Activated CD8-positive, alpha-beta T cell treated with anti-CD3 and anti-CD28 coated beads, Interleukin-2, amount 10 ng/mL, durations not matched to agents 7 days and 5 days (primary cell): Measurements from ENCODE around the gene MIF. TPM values are rescaled to one million over a fixed set of nuclear protein-coding genes. Genes with fewer than 3 reads are reported as not detected.
"Not testable (repeated sequence)": the region's sequence is repeated elsewhere in the genome, so short reads cannot be mapped to it uniquely, and the experiment has no call there.

Experiments used
- ATAC-seq: fragments of 150-1000 bp; cut with Tn5 transposase; one replicate; pipeline ENCODE4 v1.10.0; 2021; ENCODE audit warnings: moderate library complexity
- CTCF ChIA-PET: fragments of 350-600 bp; sonication (Branson Sonifier 250); formaldehyde crosslinking; loops from one replicate; lab custom pipeline; 2021; ENCODE audit warnings: antibody characterized with exemption; lab: Charles Lee
- POLR2A ChIA-PET: fragments of 350-600 bp; sonication (Branson Sonifier 250); formaldehyde crosslinking; loops from one replicate; lab custom pipeline; 2021; ENCODE audit warnings: antibody characterized with exemption; lab: Charles Lee
- DNase-seq: peaks from one replicate; pipeline ENCODE4 v3.0.0-alpha.2; 2020
- H3K27ac Mint-ChIP-seq: one replicate; pipeline ENCODE4 v1.8.0; 2021; ENCODE audit warnings: mild to moderate bottlenecking, mixed read lengths
- H3K27me3 Mint-ChIP-seq: one replicate; pipeline ENCODE4 v1.8.0; 2021; ENCODE audit warnings: low read depth, mixed read lengths
- H3K36me3 Mint-ChIP-seq: one replicate; pipeline ENCODE4 v1.8.0; 2021; ENCODE audit warnings: low read depth, mixed read lengths
- H3K4me1 Mint-ChIP-seq: one replicate; pipeline ENCODE4 v1.8.0; 2021; ENCODE audit warnings: low read depth, mixed read lengths
- H3K4me3 Mint-ChIP-seq: one replicate; pipeline ENCODE4 v1.8.0; 2021; ENCODE audit warnings: mild to moderate bottlenecking, mixed read lengths
- H3K9me3 Mint-ChIP-seq: one replicate; pipeline ENCODE4 v1.8.0; 2022; ENCODE audit warnings: mixed read lengths; ENCODE audit not compliant: insufficient read depth
- total RNA-seq, 2 experiments: library from RNA; stranded (reverse); gene quantifications; one replicate each; pipeline ENCODE4 v1.2.3, GENCODE V29; 2021

MIF gene
- total RNA-seq, 2 experiments from 2014 or later = 1,002 to 1,009 TPM

DNA sequence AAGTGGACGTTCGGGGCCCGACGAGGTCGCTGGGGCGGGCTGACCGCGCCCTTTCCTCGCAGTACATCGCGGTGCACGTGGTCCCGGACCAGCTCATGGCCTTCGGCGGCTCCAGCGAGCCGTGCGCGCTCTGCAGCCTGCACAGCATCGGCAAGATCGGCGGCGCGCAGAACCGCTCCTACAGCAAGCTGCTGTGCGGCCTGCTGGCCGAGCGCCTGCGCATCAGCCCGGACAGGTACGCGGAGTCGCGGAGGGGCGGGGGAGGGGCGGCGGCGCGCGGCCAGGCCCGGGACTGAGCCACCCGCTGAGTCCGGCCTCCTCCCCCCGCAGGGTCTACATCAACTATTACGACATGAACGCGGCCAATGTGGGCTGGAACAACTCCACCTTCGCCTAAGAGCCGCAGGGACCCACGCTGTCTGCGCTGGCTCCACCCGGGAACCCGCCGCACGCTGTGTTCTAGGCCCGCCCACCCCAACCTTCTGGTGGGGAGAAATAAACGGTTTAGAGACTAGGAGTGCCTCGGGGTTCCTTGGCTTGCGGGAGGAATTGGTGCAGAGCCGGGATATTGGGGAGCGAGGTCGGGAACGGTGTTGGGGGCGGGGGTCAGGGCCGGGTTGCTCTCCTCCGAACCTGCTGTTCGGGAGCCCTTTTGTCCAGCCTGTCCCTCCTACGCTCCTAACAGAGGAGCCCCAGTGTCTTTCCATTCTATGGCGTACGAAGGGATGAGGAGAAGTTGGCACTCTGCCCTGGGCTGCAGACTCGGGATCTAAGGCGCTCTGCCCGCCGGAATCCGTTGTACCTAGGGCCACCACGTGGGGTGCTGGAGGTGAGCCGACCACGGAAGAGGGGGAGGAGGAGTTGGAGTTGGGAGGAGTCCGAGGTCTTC is 771 bp downstream of the MIF start:
- no peaks in the 10 kb centered on the region for H3K9me3 Mint-ChIP-seq
- peaks cover 51% of the 10 kb centered on the region for H3K36me3 Mint-ChIP-seq
- ChIA-PET POLR2A (interaction anchor here (0.6 to 2.0 kb wide), 14 partner anchors 8 to 533 kb away, joined by 3 to 39 read pairs (median 4); partner anchors contain the start of genes ADORA2A, CABIN1 and SLC2A11), CTCF (interaction anchor here (0.7 to 3.2 kb wide), 29 partner anchors 9 to 327 kb away, joined by 3 to 54 read pairs (median 5); partner anchors contain the start of genes IGLL1 and SLC2A11)
- DNase-seq (peak; percentile 83), ATAC-seq (peak; percentile 41)
- peaks cover 46% of the 10 kb centered on the region for H3K4me1 Mint-ChIP-seq
- H3K4me3 Mint-ChIP-seq = peak overlapping the region; percentile 97
- H3K27ac Mint-ChIP-seq = peak overlapping the region; percentile 99
- no peaks in the 10 kb centered on the region for H3K27me3 Mint-ChIP-seq

DNA sequence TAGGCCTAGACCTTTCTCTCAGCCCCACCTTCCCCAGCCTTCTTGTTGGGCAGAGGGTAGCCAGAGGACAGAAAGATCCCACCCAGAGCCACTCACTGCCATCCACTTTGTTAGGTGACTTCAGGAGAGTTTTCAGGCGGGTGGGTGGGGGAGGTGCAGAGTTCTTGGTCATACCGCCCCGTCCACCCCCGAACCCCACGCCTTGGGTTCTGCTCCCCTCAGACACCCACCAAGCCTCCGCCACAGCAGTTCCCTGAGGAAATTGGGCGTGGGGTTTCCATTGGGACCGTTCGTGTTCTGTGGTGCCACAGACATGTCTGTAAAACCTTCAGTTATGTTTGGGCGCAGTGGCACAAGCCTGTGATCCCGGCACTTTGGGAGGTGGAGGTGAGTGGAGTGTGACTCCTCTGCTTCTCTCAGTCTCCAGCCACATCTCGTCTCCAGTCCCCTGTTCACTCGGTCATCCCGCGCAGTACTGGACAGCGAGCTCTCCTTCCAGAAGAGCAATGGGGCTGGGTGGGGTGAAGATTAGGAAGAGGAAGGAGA is 1.5 kb downstream of the MIF start:
- H3K27ac Mint-ChIP-seq = peak overlapping the region; percentile 99
- DNase-seq (no peak), ATAC-seq (no peak)
- H3K27me3 Mint-ChIP-seq = no peaks in the 10 kb centered on the region
- no peaks in the 10 kb centered on the region for H3K9me3 Mint-ChIP-seq
- H3K36me3 Mint-ChIP-seq = peaks cover 58% of the 10 kb centered on the region
- CTCF ChIA-PET = no interaction called here
- POLR2A ChIA-PET = interaction anchor here (1.6 kb wide), 1 partner anchor 18 kb away, joined by 8 read pairs; no protein-coding TSS in a partner anchor
- H3K4me1 Mint-ChIP-seq = peaks cover 46% of the 10 kb centered on the region
- peak overlapping the region; percentile 97 for H3K4me3 Mint-ChIP-seq

DNA sequence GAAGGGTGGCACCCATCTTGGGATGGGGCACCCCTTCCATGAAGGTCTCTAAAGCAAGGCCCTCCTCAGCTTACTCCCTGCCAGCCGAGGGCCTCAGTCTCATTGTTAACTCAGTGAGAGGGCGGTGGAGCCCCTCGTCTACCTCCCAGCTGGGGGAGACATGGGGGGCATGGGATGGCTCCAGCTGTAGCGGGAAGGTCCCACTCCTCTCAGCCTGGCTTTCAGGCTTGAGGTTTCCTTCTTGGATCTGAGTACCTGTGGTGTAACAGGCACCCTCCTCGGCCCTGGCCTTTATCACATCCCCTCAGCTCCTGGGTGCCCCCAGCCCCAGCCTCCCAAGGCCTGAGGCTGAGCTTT is 2.0 kb downstream of the MIF start:
- no peak for ATAC-seq
- Mint-ChIP-seq H3K27me3 (no peaks in the 10 kb centered on the region), H3K4me3 (peak overlapping the region; percentile 97), H3K27ac (no peak overlapping the region), H3K36me3 (peaks cover 59% of the 10 kb centered on the region), H3K9me3 (no peaks in the 10 kb centered on the region), H3K4me1 (peaks cover 46% of the 10 kb centered on the region)
- POLR2A ChIA-PET = interaction anchor here (1.6 kb wide), 1 partner anchor 17 kb away, joined by 8 read pairs; no protein-coding TSS in a partner anchor
- no peak for DNase-seq
- CTCF ChIA-PET = no interaction called here

- no peak for ATAC-seq
- peaks cover 46% of the 10 kb centered on the region for H3K4me1 Mint-ChIP-seq
- ChIA-PET POLR2A (interaction anchor here (1.6 kb wide), 1 partner anchor 17 kb away, joined by 8 read pairs; no protein-coding TSS in a partner anchor), CTCF (interaction anchor here (0.8 kb wide), 1 partner anchor 10 kb away, joined by 3 read pairs; no protein-coding TSS in a partner anchor)
- H3K4me3 Mint-ChIP-seq = peak overlapping the region; percentile 34
- no peak overlapping the region for H3K27ac Mint-ChIP-seq
- peaks cover 57% of the 10 kb centered on the region for H3K36me3 Mint-ChIP-seq
- no peaks in the 10 kb centered on the region for H3K27me3 Mint-ChIP-seq
- no peak for DNase-seq
- H3K9me3 Mint-ChIP-seq = no peaks in the 10 kb centered on the region
These were observed 2.5 kb downstream of the MIF start for GRCh38 chr22:23896523-23897186.

DNA sequence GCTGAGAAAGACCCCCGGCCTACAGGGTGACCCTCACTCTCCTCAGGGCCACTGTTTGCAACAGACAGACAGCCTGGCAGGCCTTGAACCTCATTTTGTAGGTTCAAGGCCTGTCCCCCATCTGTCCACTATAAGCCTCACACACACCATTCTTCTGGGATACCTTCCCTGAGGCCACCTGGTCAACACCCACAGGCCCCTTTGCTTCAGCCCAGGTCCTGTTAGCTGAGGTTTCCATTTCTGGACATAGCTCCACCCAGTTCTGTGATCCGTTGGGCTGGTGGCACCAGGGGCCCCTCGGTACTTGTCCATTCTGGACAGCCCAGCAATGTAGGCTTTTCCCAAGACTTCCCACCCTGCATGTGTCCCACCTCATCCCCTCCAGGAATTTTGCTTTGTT is 3.1 kb downstream of the MIF start:
- POLR2A ChIA-PET = no interaction called here
- peak overlapping the region; percentile 34 for H3K4me3 Mint-ChIP-seq
- CTCF ChIA-PET = interaction anchor here (0.8 kb wide), 1 partner anchor 11 kb away, joined by 3 read pairs; no protein-coding TSS in a partner anchor
- H3K4me1 Mint-ChIP-seq = peaks cover 44% of the 10 kb centered on the region
- DNase-seq (no peak), ATAC-seq (no peak)
- H3K36me3 Mint-ChIP-seq = peaks cover 57% of the 10 kb centered on the region
- H3K27ac Mint-ChIP-seq = peak overlapping the region; percentile 36
- H3K9me3 Mint-ChIP-seq = no peaks in the 10 kb centered on the region
- H3K27me3 Mint-ChIP-seq = no peaks in the 10 kb centered on the region

DNA sequence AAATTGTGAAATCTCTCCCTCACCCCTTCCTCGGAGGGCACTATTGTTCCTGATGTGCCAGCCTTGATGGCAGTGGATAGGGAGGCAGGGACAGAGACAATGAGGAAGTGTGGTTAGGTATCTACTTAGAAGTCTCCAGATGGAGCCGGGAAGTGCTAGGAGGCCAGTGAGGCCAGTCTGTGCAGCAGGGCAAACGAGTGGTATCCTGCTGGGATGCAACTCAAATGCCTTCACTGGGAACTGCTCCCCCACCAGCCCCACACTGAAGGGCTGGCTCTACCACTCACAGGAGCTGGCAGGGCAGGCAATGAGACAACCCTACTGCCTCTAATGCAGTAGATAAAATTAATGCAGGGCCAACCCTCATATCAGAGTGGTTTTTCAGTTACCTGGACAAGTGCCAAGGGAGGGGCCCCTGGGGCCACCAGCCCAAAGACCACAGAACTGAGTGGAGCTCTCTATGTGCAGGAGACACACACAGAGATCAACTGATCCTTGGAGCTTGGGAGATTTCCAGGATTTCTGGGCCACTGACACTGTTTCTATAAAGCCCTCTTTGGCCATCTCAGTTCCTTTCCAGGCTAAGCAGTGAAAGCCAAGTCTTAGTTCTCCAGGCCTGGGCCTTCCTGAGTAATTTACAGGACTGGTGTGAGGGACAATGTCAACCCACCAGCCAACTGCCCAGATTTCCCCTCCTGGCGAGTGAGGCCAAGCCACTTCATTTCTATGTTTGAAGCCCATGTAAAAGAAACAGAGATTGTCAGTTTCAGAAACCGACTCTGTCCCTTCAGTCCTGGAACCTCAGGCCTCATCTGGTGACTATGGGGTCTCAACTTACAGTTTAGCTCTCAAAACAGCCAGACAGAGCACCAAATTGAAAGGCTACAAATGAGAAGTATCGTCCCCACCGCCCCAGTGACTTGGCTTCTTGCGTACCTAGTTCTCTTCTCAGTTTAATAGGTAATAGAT is 4.1 kb downstream of the MIF start:
- DNase-seq (no peak), ATAC-seq (no peak)
- H3K4me1 Mint-ChIP-seq = peaks cover 37% of the 10 kb centered on the region
- H3K4me3 Mint-ChIP-seq = no peak overlapping the region
- H3K36me3 Mint-ChIP-seq = peaks cover 56% of the 10 kb centered on the region
- POLR2A ChIA-PET = interaction anchor here (0.5 kb wide), 1 partner anchor 11 kb away, joined by 4 read pairs; no protein-coding TSS in a partner anchor
- CTCF ChIA-PET = no interaction called here
- H3K27me3 Mint-ChIP-seq = no peaks in the 10 kb centered on the region
- no peaks in the 10 kb centered on the region for H3K9me3 Mint-ChIP-seq
- H3K27ac Mint-ChIP-seq = peak overlapping the region; percentile 67

DNA sequence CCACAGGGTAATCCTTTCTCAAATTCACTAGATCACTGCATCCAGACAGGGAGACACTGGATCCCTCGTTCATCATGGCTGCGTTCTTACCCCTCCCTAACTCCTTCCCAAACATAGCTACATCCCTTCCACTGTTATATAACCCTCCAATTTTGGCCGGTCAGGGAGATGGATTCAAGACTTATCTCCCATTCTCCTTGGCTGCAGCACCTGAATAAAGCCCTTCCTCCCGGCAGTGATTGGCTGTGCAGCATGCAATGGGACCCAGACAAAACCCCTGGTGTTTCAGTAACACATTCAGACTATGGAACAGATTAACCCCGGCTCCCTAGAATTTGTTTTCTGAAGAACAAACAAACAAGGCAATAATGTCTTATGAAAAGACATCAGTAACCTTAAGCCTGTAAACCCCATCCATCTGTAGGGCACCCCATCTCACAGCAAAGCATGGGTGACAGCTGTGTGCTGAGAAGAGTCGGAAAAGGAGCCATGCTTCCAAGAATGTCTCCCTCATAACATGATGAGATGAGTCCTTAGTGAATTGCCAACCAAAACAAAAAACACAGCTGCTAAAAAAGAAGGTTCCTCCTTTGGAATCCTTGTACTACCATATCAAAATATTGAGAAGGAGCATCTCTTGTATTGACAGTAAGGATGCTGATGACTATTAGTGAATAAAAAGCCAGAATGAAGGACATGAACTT is 5.0 kb downstream of the MIF start:
- Mint-ChIP-seq H3K4me3 (no peak overlapping the region), H3K36me3 (peaks cover 56% of the 10 kb centered on the region), H3K9me3 (no peaks in the 10 kb centered on the region), H3K27ac (peak overlapping the region; percentile 1), H3K27me3 (no peaks in the 10 kb centered on the region), H3K4me1 (peaks cover 30% of the 10 kb centered on the region)
- POLR2A ChIA-PET = no interaction called here
- ATAC-seq = no peak
- CTCF ChIA-PET = no interaction called here
- no peak for DNase-seq

DNA sequence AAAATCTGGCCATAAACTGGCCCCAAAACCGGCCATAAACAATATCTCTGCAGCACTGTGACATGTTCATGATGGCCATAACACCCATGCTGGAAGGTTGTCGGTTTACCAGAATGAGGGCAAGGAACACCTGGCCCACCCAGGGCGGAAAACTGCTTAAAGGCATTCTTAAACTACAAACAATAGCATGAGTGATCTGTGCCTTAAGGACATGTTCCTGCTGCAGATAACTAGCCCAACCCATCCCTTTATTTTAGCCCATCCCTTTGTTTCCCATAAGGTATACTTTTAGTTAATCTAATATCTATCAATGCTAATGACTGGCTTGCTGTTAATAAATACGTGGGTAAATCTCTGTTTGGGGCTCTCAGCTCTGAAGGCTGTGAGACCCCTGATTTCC is 6.0 kb downstream of the MIF start:
- DNase-seq, H3K27me3 Mint-ChIP-seq, H3K4me3 Mint-ChIP-seq, H3K27ac Mint-ChIP-seq, H3K9me3 Mint-ChIP-seq, ATAC-seq, CTCF ChIA-PET, POLR2A ChIA-PET: not testable (repeated sequence)
- Mint-ChIP-seq H3K4me1 (peaks cover 30% of the 10 kb centered on the region), H3K36me3 (peaks cover 48% of the 10 kb centered on the region)

DNA sequence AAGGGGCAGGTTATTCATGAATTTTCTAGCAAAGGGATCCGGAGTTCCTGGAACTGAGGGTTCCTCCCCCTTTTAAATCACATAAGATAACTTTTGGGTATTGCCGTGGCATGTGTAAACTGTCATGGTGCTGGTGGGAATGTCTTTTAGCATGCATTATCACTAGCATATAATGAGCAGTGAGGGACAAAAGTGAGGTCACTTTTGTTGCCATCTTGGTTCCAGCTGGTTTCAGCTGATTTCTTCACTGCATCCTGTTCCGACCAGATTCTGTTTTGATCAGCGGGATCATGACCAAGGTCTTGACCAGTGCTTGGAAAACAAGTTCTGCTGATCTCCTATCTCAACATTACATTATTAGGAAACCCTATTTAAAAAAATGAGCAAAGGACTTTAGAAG is 7.4 kb downstream of the MIF start:
- Mint-ChIP-seq H3K9me3 (no peaks in the 10 kb centered on the region), H3K4me3 (no peak overlapping the region), H3K4me1 (peaks cover 16% of the 10 kb centered on the region), H3K27me3 (no peaks in the 10 kb centered on the region), H3K27ac (no peak overlapping the region), H3K36me3 (peaks cover 35% of the 10 kb centered on the region)
- DNase-seq (no peak), ATAC-seq (no peak)
- ChIA-PET POLR2A (no interaction called here), CTCF (interaction anchor here (1.1 to 1.9 kb wide), 3 partner anchors 12 to 341 kb away, joined by 3 to 5 read pairs (median 3); no protein-coding TSS in a partner anchor)

DNA sequence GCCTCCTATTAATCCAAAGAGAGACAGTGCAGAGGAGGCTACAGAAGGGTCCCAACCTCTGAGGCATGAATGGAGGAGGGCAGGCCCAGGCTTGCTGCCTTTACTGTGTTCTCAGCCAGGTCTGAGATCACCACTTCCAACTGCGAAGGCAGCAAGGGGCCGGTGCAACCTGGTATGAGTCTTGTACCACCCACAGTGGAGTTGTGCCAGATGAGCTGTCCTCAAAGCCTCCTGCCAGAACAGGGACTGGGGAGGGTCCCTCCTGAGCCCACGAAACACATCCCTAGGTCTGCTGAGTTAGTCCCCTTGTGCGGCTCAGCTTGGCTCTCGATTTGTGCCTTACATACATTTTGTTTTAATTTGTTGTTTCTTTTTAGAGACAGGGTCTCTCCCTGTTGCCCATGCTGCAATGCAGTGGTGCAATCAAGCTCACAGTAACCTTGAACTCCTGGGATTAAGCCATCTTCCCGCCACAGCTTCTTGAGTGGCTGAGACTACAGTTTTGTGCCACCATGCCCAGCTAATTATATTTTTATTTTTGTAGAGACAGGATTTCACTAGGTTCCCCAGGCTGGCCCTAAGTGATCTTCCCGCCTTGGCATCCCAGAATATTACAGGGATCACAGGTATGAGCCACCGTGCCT is 9.3 kb downstream of the MIF start:
- ChIA-PET CTCF (interaction anchor here (1.9 to 3.4 kb wide), 2 partner anchors 9 to 10 kb away, joined by 5 to 20 read pairs; partner anchors contain the start of gene MIF), POLR2A (interaction anchor here (1.7 to 2.3 kb wide), 2 partner anchors 9 to 10 kb away, joined by 10 to 11 read pairs; partner anchors contain the start of gene MIF)
- DNase-seq = no peak
- Mint-ChIP-seq H3K4me3 (no peak overlapping the region), H3K27me3 (no peaks in the 10 kb centered on the region), H3K36me3 (peaks cover 21% of the 10 kb centered on the region), H3K9me3 (no peaks in the 10 kb centered on the region), H3K27ac (no peak overlapping the region), H3K4me1 (no peaks in the 10 kb centered on the region)
- no peak for ATAC-seq
